ENCODE data around the gene HIRA.

HIRA gene

DNA sequence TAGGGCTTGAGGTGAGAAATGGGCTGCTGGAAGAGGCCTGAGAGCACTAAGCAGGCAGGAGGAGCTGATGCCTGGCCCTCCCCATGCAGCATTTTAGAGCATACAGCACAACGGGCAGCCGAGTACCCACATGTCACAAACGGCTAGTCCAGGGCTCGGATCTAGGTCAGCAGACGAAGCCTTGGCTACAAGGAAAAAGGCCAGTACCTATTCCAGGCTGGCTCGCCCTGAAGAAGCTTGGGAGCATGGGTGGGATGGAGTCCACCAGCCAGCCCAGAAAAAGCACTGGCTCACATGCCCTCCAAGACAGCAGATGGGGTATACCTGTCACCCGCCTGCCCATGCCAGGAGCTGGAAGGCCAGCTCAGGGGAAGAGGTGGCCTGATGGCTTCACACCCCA lies 37.9 kb upstream of the HIRA start:
- Mint-ChIP-seq H3K4me1 (ENCODE audit: low read depth) (peaks cover 2% of the 10 kb centered on the region), H3K27me3 (no peaks in the 10 kb centered on the region), H3K36me3 (ENCODE audit: low read depth) (peaks cover 97% of the 10 kb centered on the region), H3K27ac (no peak overlapping the region), H3K4me3 (no peak overlapping the region), H3K9me3 (no peaks in the 10 kb centered on the region)
- no peak for DNase-seq

GRCh38 chr22:19467912-19468311 lies 36.4 kb upstream of the HIRA start:
- Mint-ChIP-seq H3K9me3 (no peaks in the 10 kb centered on the region), H3K27ac (no peak overlapping the region), H3K4me1 (ENCODE audit: low read depth) (no peaks in the 10 kb centered on the region), H3K27me3 (no peaks in the 10 kb centered on the region), H3K36me3 (ENCODE audit: low read depth) (peaks cover 97% of the 10 kb centered on the region), H3K4me3 (no peak overlapping the region)
- no peak for DNase-seq

GRCh38 chr22:19466848-19467752 lies 35.6 kb upstream of the HIRA start:
- Mint-ChIP-seq H3K4me1 (ENCODE audit: low read depth) (no peaks in the 10 kb centered on the region), H3K36me3 (ENCODE audit: low read depth) (peaks cover 95% of the 10 kb centered on the region), H3K9me3 (no peaks in the 10 kb centered on the region), H3K27ac (no peak overlapping the region), H3K27me3 (no peaks in the 10 kb centered on the region), H3K4me3 (no peak overlapping the region)
- DNase-seq, result no peak

- Mint-ChIP-seq H3K36me3 (ENCODE audit: low read depth) (peaks cover 93% of the 10 kb centered on the region), H3K9me3 (no peaks in the 10 kb centered on the region), H3K4me1 (ENCODE audit: low read depth) (no peaks in the 10 kb centered on the region), H3K27ac (no peak overlapping the region), H3K4me3 (no peak overlapping the region), H3K27me3 (no peaks in the 10 kb centered on the region)
- no peak for DNase-seq
These were observed 34.7 kb upstream of the HIRA start for GRCh38 chr22:19466126-19466716.

GRCh38 chr22:19464975-19465374 lies 33.4 kb upstream of the HIRA start:
- Mint-ChIP-seq H3K9me3 (no peaks in the 10 kb centered on the region), H3K4me1 (ENCODE audit: low read depth) (no peaks in the 10 kb centered on the region), H3K4me3 (no peak overlapping the region), H3K36me3 (ENCODE audit: low read depth) (peaks cover 94% of the 10 kb centered on the region), H3K27me3 (no peaks in the 10 kb centered on the region), H3K27ac (no peak overlapping the region)
- DNase-seq, result no peak

DNA sequence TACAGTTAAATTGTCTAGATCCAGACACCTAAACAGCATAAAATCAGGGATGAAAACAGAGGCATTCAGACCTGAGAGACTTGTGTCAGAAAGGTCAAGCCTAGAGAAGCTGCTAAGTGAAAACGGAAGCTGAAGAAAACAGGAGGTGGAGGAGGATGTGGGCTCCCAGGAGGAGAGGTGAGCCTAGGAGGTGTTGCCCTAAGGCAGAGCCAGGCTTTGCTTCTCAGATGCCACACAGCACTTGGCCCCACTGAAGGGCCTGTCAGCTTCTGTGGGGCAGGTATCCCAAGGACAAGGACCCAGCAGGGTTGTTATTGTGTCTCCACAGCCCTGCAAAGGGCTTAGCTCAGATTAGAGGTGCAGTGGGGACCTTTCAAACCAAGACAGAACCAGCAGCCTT lies 33.0 kb upstream of the HIRA start:
- H3K36me3 Mint-ChIP-seq (ENCODE audit: low read depth), result peaks cover 93% of the 10 kb centered on the region
- H3K4me3 Mint-ChIP-seq, result no peak overlapping the region
- H3K27ac Mint-ChIP-seq, result no peak overlapping the region

GRCh38 chr22:19463491-19464469 lies 32.2 kb upstream of the HIRA start:
- Mint-ChIP-seq H3K36me3 (ENCODE audit: low read depth) (peaks cover 92% of the 10 kb centered on the region), H3K27me3 (no peaks in the 10 kb centered on the region), H3K9me3 (no peaks in the 10 kb centered on the region), H3K4me3 (no peak overlapping the region), H3K4me1 (ENCODE audit: low read depth) (no peaks in the 10 kb centered on the region), H3K27ac (peak overlapping the region; percentile 23)
- DNase-seq, result no peak

More for the DNA sequence above, 33.0 kb upstream of the HIRA start:
- Mint-ChIP-seq H3K27me3 (no peaks in the 10 kb centered on the region), H3K4me1 (ENCODE audit: low read depth) (no peaks in the 10 kb centered on the region), H3K9me3 (no peaks in the 10 kb centered on the region)
- no peak for DNase-seq

- Mint-ChIP-seq H3K9me3 (no peaks in the 10 kb centered on the region), H3K4me3 (no peak overlapping the region), H3K36me3 (ENCODE audit: low read depth) (peaks cover 91% of the 10 kb centered on the region), H3K4me1 (ENCODE audit: low read depth) (no peaks in the 10 kb centered on the region), H3K27me3 (no peaks in the 10 kb centered on the region), H3K27ac (no peak overlapping the region)
- no peak for DNase-seq
These were observed 31.5 kb upstream of the HIRA start for GRCh38 chr22:19463008-19463407.

DNA sequence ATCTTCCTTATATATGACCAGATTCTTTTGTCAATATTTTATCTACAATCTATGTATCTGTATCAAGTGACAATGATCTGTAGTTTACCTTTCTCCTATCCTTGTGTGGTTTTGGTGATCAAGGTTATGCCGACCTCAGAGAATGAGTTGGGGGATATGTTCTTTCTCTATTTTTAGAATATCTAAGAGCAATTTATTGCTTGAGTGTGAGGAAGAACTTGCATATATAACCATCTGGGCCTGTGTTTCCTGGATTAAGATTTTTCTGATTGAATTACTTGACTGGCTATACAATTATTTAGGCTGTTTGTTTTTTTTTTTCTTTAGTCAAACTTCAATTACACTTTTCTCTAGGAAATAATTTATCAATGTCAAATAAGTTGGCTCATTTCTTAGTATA lies 30.0 kb upstream of the HIRA start:
- H3K36me3 Mint-ChIP-seq (ENCODE audit: low read depth), result peaks cover 90% of the 10 kb centered on the region
- DNase-seq, result no peak
- no peaks in the 10 kb centered on the region for H3K27me3 Mint-ChIP-seq
- H3K4me3 Mint-ChIP-seq, result no peak overlapping the region
- no peak overlapping the region for H3K27ac Mint-ChIP-seq
- no peaks in the 10 kb centered on the region for H3K4me1 Mint-ChIP-seq (ENCODE audit: low read depth)
- no peaks in the 10 kb centered on the region for H3K9me3 Mint-ChIP-seq

GRCh38 chr22:19460036-19460435 lies 28.5 kb upstream of the HIRA start:
- Mint-ChIP-seq H3K36me3 (ENCODE audit: low read depth) (peaks cover 90% of the 10 kb centered on the region), H3K9me3 (no peaks in the 10 kb centered on the region), H3K4me1 (ENCODE audit: low read depth) (peaks cover 4% of the 10 kb centered on the region), H3K4me3 (no peak overlapping the region), H3K27ac (no peak overlapping the region), H3K27me3 (no peaks in the 10 kb centered on the region)
- DNase-seq, result no peak

GRCh38 chr22:19457828-19458428 lies 26.4 kb upstream of the HIRA start:
- Mint-ChIP-seq H3K27me3 (no peaks in the 10 kb centered on the region), H3K36me3 (ENCODE audit: low read depth) (peaks cover 91% of the 10 kb centered on the region), H3K4me3 (no peak overlapping the region), H3K27ac (peak overlapping the region; percentile 22), H3K4me1 (ENCODE audit: low read depth) (peaks cover 11% of the 10 kb centered on the region), H3K9me3 (no peaks in the 10 kb centered on the region)
- DNase-seq, result no peak

DNA sequence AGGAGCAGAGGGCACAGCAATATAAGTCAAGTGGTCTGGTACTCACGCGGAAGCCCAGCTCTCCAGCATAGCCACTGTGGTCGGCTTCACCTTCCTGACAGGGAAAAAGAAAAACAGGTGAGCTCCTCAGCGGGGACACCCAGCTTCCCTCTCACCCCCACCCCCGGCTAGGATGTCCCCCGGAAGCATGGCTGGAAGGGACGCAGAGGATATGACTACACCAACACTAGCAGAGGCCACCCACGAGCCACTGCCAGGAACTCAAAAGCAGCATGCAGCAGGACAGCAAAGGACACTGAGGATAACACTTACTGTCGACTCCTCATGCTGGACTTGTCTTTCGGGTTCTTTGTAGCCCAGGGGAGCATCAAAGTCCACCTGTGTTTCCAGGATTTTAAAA lies 25.0 kb upstream of the HIRA start:
- H3K9me3 Mint-ChIP-seq, result no peaks in the 10 kb centered on the region
- no peak for DNase-seq
- H3K27ac Mint-ChIP-seq, result peak overlapping the region; percentile 28
- peaks cover 11% of the 10 kb centered on the region for H3K4me1 Mint-ChIP-seq (ENCODE audit: low read depth)
- no peak overlapping the region for H3K4me3 Mint-ChIP-seq
- H3K36me3 Mint-ChIP-seq (ENCODE audit: low read depth), result peaks cover 96% of the 10 kb centered on the region
- no peaks in the 10 kb centered on the region for H3K27me3 Mint-ChIP-seq

DNA sequence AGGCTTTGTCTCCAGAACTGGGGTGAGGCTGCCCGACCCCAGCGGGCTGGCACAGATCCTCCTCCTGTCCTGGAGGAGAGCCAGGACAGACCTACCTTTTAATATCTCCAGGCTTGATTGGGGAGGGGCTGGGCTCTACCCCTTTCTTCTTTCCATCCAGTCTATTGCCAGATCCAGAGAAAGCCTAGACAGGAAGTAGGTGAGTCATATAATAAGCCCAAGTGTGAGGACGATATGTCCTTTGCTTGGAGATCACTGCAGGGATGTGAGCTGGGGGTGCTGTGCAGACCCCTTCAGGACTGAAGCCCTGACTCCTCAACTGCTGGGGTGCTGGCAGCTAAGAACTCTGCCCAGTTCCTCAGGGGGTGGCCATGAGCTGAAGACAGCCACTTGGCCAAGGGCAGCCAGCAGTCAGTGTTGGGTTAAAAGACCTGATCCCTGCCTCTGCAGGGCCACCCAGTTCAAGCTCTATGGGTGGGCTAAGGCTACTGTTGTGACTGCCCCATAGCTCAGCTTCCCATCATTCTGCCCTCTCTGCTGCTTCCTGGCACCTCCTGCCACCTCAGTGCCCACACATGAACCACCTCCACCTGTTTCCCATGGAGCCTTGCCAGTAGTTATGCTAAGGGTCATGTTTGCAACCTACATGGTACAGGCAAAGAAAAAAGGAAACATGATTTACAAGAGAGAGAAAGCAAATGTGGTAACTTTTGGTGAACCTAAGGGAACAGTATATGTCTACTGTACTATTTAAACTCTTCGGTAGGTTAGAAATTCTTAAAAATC lies 24.2 kb upstream of the HIRA start:
- Mint-ChIP-seq H3K27ac (peak overlapping the region; percentile 44), H3K27me3 (no peaks in the 10 kb centered on the region), H3K9me3 (no peaks in the 10 kb centered on the region), H3K36me3 (ENCODE audit: low read depth) (peaks cover 96% of the 10 kb centered on the region), H3K4me1 (ENCODE audit: low read depth) (peaks cover 11% of the 10 kb centered on the region), H3K4me3 (no peak overlapping the region)
- DNase-seq, result no peak
